ENCODE data around the gene USP12.

DNA sequence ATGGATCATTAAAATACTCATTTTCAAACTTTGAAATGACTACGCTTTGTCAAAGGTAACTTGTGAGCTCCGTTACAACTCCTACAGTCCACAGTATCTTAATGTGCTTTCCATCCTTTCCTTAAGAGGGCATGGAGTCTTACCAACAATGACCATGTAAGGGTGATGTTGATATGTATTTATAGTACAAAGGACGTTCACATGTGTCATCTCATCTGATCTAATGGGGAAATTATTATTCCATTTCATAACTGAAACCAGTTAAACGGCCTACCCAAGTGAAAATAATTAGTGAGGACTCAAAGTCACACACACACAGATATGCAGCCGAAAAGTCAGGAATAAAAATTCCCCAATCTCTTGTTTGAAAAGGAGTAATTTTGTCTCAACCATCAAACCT is 9.6 kb downstream of the USP12 start:
- TF ChIP-seq, protein P1, sequence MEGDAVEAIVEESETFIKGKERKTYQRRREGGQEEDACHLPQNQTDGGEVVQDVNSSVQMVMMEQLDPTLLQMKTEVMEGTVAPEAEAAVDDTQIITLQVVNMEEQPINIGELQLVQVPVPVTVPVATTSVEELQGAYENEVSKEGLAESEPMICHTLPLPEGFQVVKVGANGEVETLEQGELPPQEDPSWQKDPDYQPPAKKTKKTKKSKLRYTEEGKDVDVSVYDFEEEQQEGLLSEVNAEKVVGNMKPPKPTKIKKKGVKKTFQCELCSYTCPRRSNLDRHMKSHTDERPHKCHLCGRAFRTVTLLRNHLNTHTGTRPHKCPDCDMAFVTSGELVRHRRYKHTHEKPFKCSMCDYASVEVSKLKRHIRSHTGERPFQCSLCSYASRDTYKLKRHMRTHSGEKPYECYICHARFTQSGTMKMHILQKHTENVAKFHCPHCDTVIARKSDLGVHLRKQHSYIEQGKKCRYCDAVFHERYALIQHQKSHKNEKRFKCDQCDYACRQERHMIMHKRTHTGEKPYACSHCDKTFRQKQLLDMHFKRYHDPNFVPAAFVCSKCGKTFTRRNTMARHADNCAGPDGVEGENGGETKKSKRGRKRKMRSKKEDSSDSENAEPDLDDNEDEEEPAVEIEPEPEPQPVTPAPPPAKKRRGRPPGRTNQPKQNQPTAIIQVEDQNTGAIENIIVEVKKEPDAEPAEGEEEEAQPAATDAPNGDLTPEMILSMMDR (IDR thresholded peaks at IDR 0.05), result no peak
- TF ChIP-seq POLR2A (IDR thresholded peaks at IDR 0.05), result no peak
